Measurements from ENCODE around the gene DOCK9. TPM values are rescaled to one million over a fixed set of nuclear protein-coding genes. Genes with fewer than 3 reads are reported as not detected.

The DOCK9 gene
- total RNA-seq, 4 donors from 2014 or later: 121 to 240 (median 200) TPM

GRCh38 chr13:98775386-98775785, 202.5 kb downstream of the DOCK9 start:
- Histone ChIP-seq H3K36me3 (no peaks in the 10 kb centered on the region), H3K9me3 (no peaks in the 10 kb centered on the region), H3K27me3 (no peaks in the 10 kb centered on the region), H3K4me3 (no peak overlapping the region), H3K27ac (no peak overlapping the region), H3K4me1 (no peaks in the 10 kb centered on the region)
- 87% methylated on average over 11 of the region's 15 CpGs for WGBS
- no peak for TF ChIP-seq POLR2AphosphoS5 (IDR thresholded peaks at IDR 0.05)
- no peak for TF ChIP-seq EP300 (IDR thresholded peaks at IDR 0.05)
- no peak for TF ChIP-seq POLR2A (IDR thresholded peaks at IDR 0.05)
- no peak for TF ChIP-seq CTCF (IDR thresholded peaks at IDR 0.05)
- no peak for DNase-seq (ENCODE audit: low spot score in 2 of 2)

- H3K27me3 ChIP-seq: no peaks in the 10 kb centered on the region
- no peak for TF ChIP-seq CTCF (IDR thresholded peaks at IDR 0.05)
- TF ChIP-seq EP300 (IDR thresholded peaks at IDR 0.05): no peak
- no peak for TF ChIP-seq POLR2A (IDR thresholded peaks at IDR 0.05)
These were observed 203.1 kb downstream of the DOCK9 start for GRCh38 chr13:98774776-98775175.

GRCh38 chr13:98773921-98774320, 203.9 kb downstream of the DOCK9 start:
- TF ChIP-seq POLR2A (IDR thresholded peaks at IDR 0.05) (no peak), POLR2AphosphoS5 (IDR thresholded peaks at IDR 0.05) (no peak), CTCF (IDR thresholded peaks at IDR 0.05) (no peak), EP300 (IDR thresholded peaks at IDR 0.05) (no peak)
- Histone ChIP-seq H3K4me3 (no peak overlapping the region), H3K36me3 (no peaks in the 10 kb centered on the region), H3K27me3 (no peaks in the 10 kb centered on the region), H3K9me3 (no peaks in the 10 kb centered on the region), H3K27ac (no peak overlapping the region), H3K4me1 (no peaks in the 10 kb centered on the region)
- 91% methylated on average over 13 of the region's 20 CpGs for WGBS
- no peak for DNase-seq (ENCODE audit: low spot score in 2 of 2)

More at GRCh38 chr13:98774776-98775175, 203.1 kb downstream of the DOCK9 start:
- H3K27ac ChIP-seq: no peak overlapping the region
- H3K36me3 ChIP-seq: no peaks in the 10 kb centered on the region
- WGBS: 94% methylated on average over 9 of the region's 9 CpGs
- no peak for DNase-seq (ENCODE audit: low spot score in 2 of 2)
- H3K9me3 ChIP-seq: no peaks in the 10 kb centered on the region
- no peak overlapping the region for H3K4me3 ChIP-seq
- H3K4me1 ChIP-seq: no peaks in the 10 kb centered on the region

DNA sequence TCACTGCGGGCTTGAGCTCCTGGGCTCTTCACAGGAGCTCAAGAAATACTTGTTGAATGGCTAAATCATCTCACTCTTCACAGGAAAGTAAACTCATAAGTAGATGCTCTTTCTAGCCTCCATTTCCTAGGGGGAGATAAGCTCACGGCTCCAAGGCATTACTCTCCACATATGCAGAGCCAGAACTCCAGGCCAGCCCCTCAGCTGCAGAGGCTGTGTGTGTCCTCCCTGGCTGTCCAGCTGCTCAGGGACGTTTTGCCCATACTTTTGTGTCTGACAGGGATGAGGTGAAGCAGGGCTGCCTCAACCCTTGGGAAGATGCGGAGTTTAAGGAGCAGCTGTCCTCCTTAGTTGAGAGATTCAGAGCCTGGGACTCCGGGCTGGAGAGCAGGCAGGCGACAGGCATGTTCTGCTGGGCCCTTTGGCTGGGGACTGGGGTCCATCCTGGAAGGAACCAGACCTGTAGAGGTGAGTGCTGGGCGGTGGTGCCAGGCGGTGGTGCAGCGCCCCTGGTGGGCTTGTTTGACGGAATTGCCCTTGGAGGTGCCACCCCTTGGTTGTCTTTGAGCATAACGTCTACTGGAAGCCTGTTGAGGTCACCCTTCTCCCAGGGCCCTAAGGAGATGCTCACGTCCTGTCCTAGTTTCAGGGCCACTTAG, 204.9 kb downstream of the DOCK9 start:
- no peak overlapping the region for H3K4me3 ChIP-seq
- no peaks in the 10 kb centered on the region for H3K36me3 ChIP-seq
- no peak overlapping the region for H3K27ac ChIP-seq
- no peaks in the 10 kb centered on the region for H3K27me3 ChIP-seq
- DNase-seq (ENCODE audit: low spot score in 2 of 2): no peak
- H3K4me1 ChIP-seq: no peaks in the 10 kb centered on the region
- H3K9me3 ChIP-seq: no peaks in the 10 kb centered on the region
- 92% methylated on average over 12 of the region's 12 CpGs for WGBS
- TF ChIP-seq EP300 (IDR thresholded peaks at IDR 0.05) (no peak), POLR2AphosphoS5 (IDR thresholded peaks at IDR 0.05) (no peak), CTCF (IDR thresholded peaks at IDR 0.05) (no peak)

- H3K4me3 ChIP-seq: no peak overlapping the region
- 88% methylated on average over 16 of the region's 16 CpGs for WGBS
- H3K4me1 ChIP-seq: no peaks in the 10 kb centered on the region
- peaks cover under 1% of the 10 kb centered on the region for H3K27me3 ChIP-seq
- TF ChIP-seq POLR2A (IDR thresholded peaks at IDR 0.05): no peak
- TF ChIP-seq POLR2AphosphoS5 (IDR thresholded peaks at IDR 0.05): no peak
- no peak overlapping the region for H3K27ac ChIP-seq
- no peaks in the 10 kb centered on the region for H3K9me3 ChIP-seq
- H3K36me3 ChIP-seq: no peaks in the 10 kb centered on the region
- DNase-seq (ENCODE audit: low spot score in 2 of 2): no peak
These were observed 205.8 kb downstream of the DOCK9 start for GRCh38 chr13:98771838-98772611.

Measured in suprapubic skin (tissue), 4 donors.